Muscle layer of duodenum (tissue), 2 donors: ENCODE measurements around the gene COMMD2.
A peak's percentile ranks its signal among the peaks of the same experiment; 100 is the strongest.

Experiments
- H3K27ac ChIP-seq: one replicate; pipeline ENCODE4 v1.7.0; 2013; ENCODE audit warnings: mild to moderate bottlenecking, low read length
- H3K27me3 ChIP-seq: one replicate; pipeline ENCODE4 v1.7.0; 2013; ENCODE audit warnings: low read depth, mild to moderate bottlenecking, control low read depth, low read length
- H3K36me3 ChIP-seq, 2 donors: one replicate each; pipeline ENCODE4 v1.7.0; 2013; ENCODE audit warnings: low read length in 2 of 2, control low read depth in 1 of 2, mild to moderate bottlenecking in 1 of 2; ENCODE audit not compliant: insufficient read depth in 2 of 2, control insufficient read depth in 1 of 2
- H3K4me1 ChIP-seq, 2 donors: one replicate each; pipeline ENCODE4 v1.7.0; 2013; ENCODE audit warnings: low read length in 2 of 2, mild to moderate bottlenecking in 2 of 2, control low read depth in 1 of 2, moderate library complexity in 1 of 2; ENCODE audit not compliant: insufficient read depth in 2 of 2, control insufficient read depth in 1 of 2
- H3K4me3 ChIP-seq, 2 donors: one replicate each; pipeline ENCODE4 v1.7.0; 2013; ENCODE audit warnings: low read length in 2 of 2, low read depth in 1 of 2, mild to moderate bottlenecking in 1 of 2
- H3K9me3 ChIP-seq, 2 donors: one replicate each; pipeline ENCODE4 v1.7.0; 2013; ENCODE audit warnings: low read length in 2 of 2, control low read depth in 1 of 2, mild to moderate bottlenecking in 1 of 2; ENCODE audit not compliant: control insufficient read depth in 1 of 2
- donor health status: healthy.

Gene COMMD2

DNA sequence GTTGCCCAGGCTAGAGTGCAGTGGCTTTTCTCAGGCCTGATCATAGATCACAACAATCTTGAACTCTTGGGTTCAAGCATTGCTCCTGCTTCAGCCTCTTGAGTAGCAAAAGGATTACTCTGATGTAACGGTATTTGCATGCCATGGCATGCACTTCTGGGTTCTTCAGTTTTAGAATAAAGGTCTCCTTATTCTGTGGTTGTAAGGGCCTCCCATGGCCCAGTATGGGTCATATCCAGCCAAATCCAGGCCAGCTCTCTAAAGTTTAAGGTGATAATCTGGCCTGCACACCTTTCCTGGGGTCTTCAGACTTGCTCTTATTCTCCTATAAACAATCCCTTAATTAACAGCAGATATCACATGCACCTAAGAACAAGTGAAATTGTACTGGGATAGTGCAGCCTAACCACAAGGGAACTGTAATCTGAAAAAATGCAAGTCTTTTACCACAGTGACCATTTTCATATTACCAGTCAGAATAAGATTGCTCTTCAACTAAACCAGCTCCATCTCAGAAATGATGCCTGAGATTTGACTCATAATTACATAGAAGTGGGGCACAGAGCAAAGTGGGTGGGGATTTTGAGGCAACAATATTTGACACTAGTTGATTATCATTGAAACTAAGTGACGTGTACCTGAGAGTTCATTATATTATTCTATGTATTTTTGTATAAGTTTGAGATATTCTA is 25.4 kb downstream of the COMMD2 start:
- H3K4me3 ChIP-seq, result no peak overlapping the region

GRCh38 chr3:149723781-149724180 is 28.5 kb downstream of the COMMD2 start:
- no peaks in the 10 kb centered on the region for H3K27me3 ChIP-seq
- no peaks in the 10 kb centered on the region for H3K36me3 ChIP-seq
- no peak overlapping the region for H3K27ac ChIP-seq
- H3K9me3 ChIP-seq, result peaks cover 0 to 6% of the 10 kb centered on the region in 2 donors
- H3K4me3 ChIP-seq, result no peak overlapping the region
- no peaks in the 10 kb centered on the region for H3K4me1 ChIP-seq

More for the DNA sequence above, 25.4 kb downstream of the COMMD2 start:
- Histone ChIP-seq H3K4me1 (no peaks in the 10 kb centered on the region), H3K27me3 (no peaks in the 10 kb centered on the region), H3K9me3 (no peaks in the 10 kb centered on the region), H3K36me3 (no peaks in the 10 kb centered on the region), H3K27ac (no peak overlapping the region)

DNA sequence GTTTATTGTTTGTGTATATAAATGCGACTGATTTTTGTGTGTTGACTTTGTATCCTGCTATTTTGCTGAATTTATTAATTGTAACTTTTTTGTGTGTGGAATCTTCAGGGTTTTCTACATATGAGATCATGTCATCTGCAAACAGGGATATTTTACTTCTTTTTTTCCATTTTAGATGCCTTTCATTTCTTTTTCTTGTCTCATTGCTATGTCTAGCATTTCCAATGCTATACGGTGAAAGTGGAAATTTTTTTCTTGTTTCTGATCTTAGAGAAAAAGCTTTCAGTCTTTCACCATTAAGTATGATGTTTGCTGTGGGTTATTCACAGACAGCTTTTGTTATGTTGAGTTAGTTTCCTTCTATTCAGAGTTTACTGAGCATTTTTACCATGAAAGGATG is 31.4 kb downstream of the COMMD2 start:
- H3K36me3 ChIP-seq, result no peaks in the 10 kb centered on the region
- H3K9me3 ChIP-seq, result peaks cover 0 to 6% of the 10 kb centered on the region in 2 donors
- H3K4me3 ChIP-seq, result no peak overlapping the region
- H3K27ac ChIP-seq, result no peak overlapping the region
- no peaks in the 10 kb centered on the region for H3K27me3 ChIP-seq
- H3K4me1 ChIP-seq, result peaks cover 0 to 5% of the 10 kb centered on the region in 2 donors

- no peak overlapping the region for H3K27ac ChIP-seq
- H3K9me3 ChIP-seq, result peaks cover 0 to 6% of the 10 kb centered on the region in 2 donors
- peaks cover 0 to 5% of the 10 kb centered on the region in 2 donors for H3K4me1 ChIP-seq
- H3K4me3 ChIP-seq, result peak overlapping the region in 1 of 2 donors; percentile 35
- no peaks in the 10 kb centered on the region for H3K36me3 ChIP-seq
- H3K27me3 ChIP-seq, result no peaks in the 10 kb centered on the region
These were observed 34.8 kb downstream of the COMMD2 start for GRCh38 chr3:149717391-149718056.

GRCh38 chr3:149716984-149717383 is 35.3 kb downstream of the COMMD2 start:
- peaks cover 0 to 5% of the 10 kb centered on the region in 2 donors for H3K4me1 ChIP-seq
- H3K27me3 ChIP-seq, result no peaks in the 10 kb centered on the region
- peak overlapping the region in 1 of 2 donors; percentile 35 for H3K4me3 ChIP-seq
- no peak overlapping the region for H3K27ac ChIP-seq
- H3K9me3 ChIP-seq, result peaks cover 0 to 6% of the 10 kb centered on the region in 2 donors
- no peaks in the 10 kb centered on the region for H3K36me3 ChIP-seq

GRCh38 chr3:149715247-149715646 is 37.0 kb downstream of the COMMD2 start:
- H3K27me3 ChIP-seq, result no peaks in the 10 kb centered on the region
- peaks cover 0 to 5% of the 10 kb centered on the region in 2 donors for H3K4me1 ChIP-seq
- no peaks in the 10 kb centered on the region for H3K9me3 ChIP-seq
- H3K36me3 ChIP-seq, result no peaks in the 10 kb centered on the region
- no peak overlapping the region for H3K4me3 ChIP-seq
- H3K27ac ChIP-seq, result no peak overlapping the region

DNA sequence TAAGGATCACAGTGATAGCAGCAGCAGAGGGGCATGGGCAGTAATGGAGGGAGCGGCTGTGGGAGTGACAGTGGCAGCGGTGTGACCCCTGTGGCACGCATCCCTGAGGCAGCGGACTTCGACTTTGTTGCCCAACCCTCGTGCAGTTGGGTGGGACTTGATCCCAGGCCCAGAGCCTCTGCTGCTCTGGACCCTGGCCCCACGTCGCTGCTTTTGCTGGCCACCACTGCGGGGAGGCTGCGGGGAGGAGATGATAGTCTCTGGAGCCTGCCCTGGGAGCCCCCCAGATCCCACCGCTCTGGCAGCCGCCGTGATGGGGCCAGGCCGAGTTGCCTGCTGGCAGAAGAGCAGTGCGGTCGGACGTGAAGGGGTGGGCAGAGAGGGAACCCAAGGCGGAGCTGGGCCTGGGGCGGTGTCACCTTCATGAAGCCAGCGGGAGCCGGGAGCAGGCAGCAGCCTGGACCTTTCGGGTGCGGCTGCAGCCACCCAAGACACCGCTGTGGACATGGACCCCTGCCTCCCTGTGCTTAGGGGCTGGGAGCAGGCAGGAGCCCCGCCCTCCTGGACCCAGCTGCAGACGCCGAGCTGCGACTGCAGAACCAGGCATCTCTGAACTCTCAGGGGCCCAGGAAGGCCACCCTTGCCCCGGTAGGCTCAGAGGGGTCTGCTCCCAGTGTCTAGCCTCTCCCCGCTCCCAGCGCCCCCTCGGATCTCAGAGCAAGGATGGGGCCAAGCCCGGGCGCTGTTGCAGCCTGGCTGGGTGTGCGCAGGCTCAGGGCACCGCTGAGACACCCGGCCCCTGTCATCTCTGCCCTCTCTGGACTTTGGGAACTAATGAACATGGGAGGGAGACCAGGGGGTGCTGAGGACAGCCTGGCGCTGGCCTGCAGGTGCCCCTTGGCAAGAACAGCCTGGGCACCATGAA is 38.3 kb downstream of the COMMD2 start:
- H3K9me3 ChIP-seq, result no peaks in the 10 kb centered on the region

GRCh38 chr3:149706905-149707304 is 45.4 kb downstream of the COMMD2 start:
- no peaks in the 10 kb centered on the region for H3K36me3 ChIP-seq
- no peak overlapping the region for H3K27ac ChIP-seq
- no peaks in the 10 kb centered on the region for H3K9me3 ChIP-seq
- no peaks in the 10 kb centered on the region for H3K4me1 ChIP-seq
- H3K4me3 ChIP-seq, result no peak overlapping the region
- H3K27me3 ChIP-seq, result no peaks in the 10 kb centered on the region

More for the DNA sequence above, 38.3 kb downstream of the COMMD2 start:
- H3K4me1 ChIP-seq, result peaks cover 0 to 5% of the 10 kb centered on the region in 2 donors
- no peaks in the 10 kb centered on the region for H3K36me3 ChIP-seq
- H3K27ac ChIP-seq, result no peak overlapping the region
- H3K27me3 ChIP-seq, result no peaks in the 10 kb centered on the region
- no peak overlapping the region for H3K4me3 ChIP-seq

DNA sequence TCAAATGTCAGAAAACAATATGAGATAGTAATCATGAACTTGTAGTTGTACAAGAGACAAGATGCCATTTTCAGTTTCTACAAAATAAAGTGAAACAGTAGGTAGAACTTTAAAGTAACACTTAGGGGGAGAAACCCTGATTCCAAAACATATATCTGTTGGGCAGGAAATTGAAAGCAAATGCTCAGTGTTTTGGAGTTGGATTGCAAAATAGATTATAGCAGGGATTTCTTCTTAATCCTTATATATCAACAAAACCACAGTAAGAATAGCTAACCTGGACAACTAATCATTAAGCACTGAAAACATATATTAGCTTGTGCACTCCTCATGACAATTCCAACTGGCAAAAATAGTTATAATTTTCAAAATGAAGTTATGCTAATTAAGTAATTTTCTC is 46.9 kb downstream of the COMMD2 start:
- Histone ChIP-seq H3K27me3 (no peaks in the 10 kb centered on the region), H3K36me3 (no peaks in the 10 kb centered on the region), H3K27ac (no peak overlapping the region), H3K9me3 (no peaks in the 10 kb centered on the region), H3K4me3 (no peak overlapping the region), H3K4me1 (no peaks in the 10 kb centered on the region)

DNA sequence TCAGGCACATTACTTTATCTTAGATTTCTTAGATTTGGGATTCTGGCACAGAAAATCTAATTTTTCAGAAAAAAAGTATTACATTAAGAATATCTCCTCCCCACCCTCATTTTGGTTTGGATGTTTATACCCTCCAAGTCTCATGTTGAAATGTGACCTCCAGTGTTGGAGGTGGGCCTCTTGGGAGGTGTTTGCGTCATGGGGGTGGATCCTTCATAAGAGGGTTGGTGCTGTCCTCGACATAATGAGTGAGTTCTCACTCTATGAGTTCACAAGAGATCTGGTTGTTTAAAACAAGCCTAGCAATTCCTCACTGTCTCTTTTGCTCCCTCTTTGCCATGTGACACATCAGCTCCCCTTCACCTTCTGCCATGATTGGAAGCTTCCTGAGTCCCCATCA is 48.8 kb downstream of the COMMD2 start:
- Histone ChIP-seq H3K4me1 (no peaks in the 10 kb centered on the region), H3K9me3 (peaks cover 0 to 4% of the 10 kb centered on the region in 2 donors), H3K4me3 (no peak overlapping the region), H3K27me3 (no peaks in the 10 kb centered on the region), H3K36me3 (no peaks in the 10 kb centered on the region), H3K27ac (no peak overlapping the region)
